Hepatocyte (in vitro differentiated cells): ENCODE data around the gene MAPK8IP2.

Experiments used
- EZH2 ChIP-seq: fragments of 200-600 bp; sonication (generic); IDR thresholded peaks from 2 replicates; pipeline ENCODE4 v1.6.1; 2016; ENCODE audit warnings: antibody characterized with exemption, mild to moderate bottlenecking, borderline replicate concordance
- EZH2phosphoT487 ChIP-seq: fragments of 200-600 bp; sonication (generic); IDR thresholded peaks from one replicate; pipeline ENCODE4 v1.6.1; 2018; ENCODE audit warnings: antibody characterized with exemption, mild to moderate bottlenecking, low read depth, moderate library complexity; ENCODE audit not compliant: unreplicated experiment, severe bottlenecking
- TF ChIP-seq, protein P1 (sequence below): fragments of 200-600 bp; sonication (generic); IDR thresholded peaks from 2 replicates; pipeline ENCODE4 v1.5.1; 2016; ENCODE audit warnings: antibody characterized with exemption, mild to moderate bottlenecking; ENCODE audit not compliant: poor library complexity

DNA sequence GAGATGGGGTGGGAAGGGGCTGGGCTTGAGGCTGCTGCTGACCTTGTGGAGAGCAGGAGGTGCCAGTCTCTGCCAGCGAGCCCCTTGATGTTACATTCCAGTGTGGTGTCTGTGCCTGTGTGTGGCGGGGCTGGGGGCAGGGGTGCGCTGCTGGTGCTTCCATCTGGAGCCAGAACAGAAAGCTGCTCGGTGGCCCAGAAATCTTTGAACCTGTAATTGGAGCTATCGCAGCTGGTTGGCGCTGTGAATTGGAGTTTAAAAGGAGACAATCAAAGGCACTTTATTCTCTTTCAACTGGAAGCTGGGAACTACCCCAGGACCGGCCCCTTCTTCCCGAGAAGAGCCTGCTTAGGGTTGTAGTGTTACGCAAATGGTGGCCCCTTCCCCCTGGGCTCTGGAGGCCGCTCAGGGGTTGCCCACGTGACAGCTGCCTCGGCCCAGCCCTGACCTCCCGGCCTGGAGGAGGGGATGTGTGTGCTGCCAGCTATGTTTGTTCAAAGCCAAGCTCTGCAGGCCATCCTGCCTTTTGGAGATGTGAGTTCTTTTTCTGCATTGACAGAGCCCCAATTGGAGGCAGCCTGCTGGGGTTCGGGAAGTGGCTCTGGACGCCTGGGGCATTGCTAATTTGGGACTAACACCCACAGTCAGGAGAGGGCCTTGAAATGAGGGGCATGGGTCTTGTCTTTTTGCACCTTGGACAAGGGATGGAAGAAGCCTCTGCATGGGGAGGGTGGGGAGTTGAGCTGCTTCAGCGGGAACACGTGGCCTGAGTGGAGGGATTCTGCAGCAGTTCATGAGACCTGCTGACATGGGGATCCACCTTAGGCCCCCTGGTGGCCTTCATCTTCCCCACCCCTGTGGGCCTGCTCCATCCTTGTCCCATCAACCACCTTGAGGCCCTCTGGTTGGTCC, 41.4 kb downstream of the MAPK8IP2 start:
- TF ChIP-seq, protein P1, sequence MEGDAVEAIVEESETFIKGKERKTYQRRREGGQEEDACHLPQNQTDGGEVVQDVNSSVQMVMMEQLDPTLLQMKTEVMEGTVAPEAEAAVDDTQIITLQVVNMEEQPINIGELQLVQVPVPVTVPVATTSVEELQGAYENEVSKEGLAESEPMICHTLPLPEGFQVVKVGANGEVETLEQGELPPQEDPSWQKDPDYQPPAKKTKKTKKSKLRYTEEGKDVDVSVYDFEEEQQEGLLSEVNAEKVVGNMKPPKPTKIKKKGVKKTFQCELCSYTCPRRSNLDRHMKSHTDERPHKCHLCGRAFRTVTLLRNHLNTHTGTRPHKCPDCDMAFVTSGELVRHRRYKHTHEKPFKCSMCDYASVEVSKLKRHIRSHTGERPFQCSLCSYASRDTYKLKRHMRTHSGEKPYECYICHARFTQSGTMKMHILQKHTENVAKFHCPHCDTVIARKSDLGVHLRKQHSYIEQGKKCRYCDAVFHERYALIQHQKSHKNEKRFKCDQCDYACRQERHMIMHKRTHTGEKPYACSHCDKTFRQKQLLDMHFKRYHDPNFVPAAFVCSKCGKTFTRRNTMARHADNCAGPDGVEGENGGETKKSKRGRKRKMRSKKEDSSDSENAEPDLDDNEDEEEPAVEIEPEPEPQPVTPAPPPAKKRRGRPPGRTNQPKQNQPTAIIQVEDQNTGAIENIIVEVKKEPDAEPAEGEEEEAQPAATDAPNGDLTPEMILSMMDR: peak; percentile 54
- TF ChIP-seq EZH2 (no peak), EZH2phosphoT487 (no peak)
